Measurements from ENCODE around the gene LRIT1.

GRCh38 chr10:84204122-84204521 is 37.2 kb downstream of the LRIT1 start:
- TF ChIP-seq POLR2A (IDR thresholded peaks at IDR 0.05) (no peak), CTCF (IDR thresholded peaks at IDR 0.05) (no peak), POLR2AphosphoS5 (IDR thresholded peaks at IDR 0.05) (no peak)
